MM.1S (cell line): Measurements from ENCODE around the gene KCNJ12.
"Not testable (repeated sequence)": the region's sequence is repeated elsewhere in the genome, so short reads cannot be mapped to it uniquely, and the experiment has no call there.

Experiments
- DNase-seq: peaks from one replicate; pipeline ENCODE4 v3.0.0-alpha.2; 2015
- H2AFZ ChIP-seq: fragments of 300-600 bp; sonication (generic); 2 replicates; pipeline ENCODE4 v1.6.0; 2016; ENCODE audit warnings: antibody characterized with exemption, low read length
- H3F3A ChIP-seq: fragments of 300-600 bp; sonication (generic); 2 replicates; pipeline ENCODE4 v1.6.1; 2016; ENCODE audit warnings: mild to moderate bottlenecking, antibody characterized with exemption, low read length, moderate library complexity, mixed read lengths; ENCODE audit not compliant: insufficient read depth
- H3K27ac ChIP-seq: fragments of 300-600 bp; sonication (generic); 2 replicates; pipeline ENCODE4 v1.5.1; 2016; ENCODE audit warnings: mild to moderate bottlenecking, low read length
- H3K27me3 ChIP-seq: fragments of 300-600 bp; sonication (generic); replicated peaks from 2 replicates; pipeline ENCODE4 v1.6.0; 2016; ENCODE audit warnings: low read length; ENCODE audit not compliant: insufficient read depth
- H3K36me3 ChIP-seq: fragments of 300-600 bp; sonication (generic); replicated peaks from 2 replicates; pipeline ENCODE4 v1.6.1; 2016; ENCODE audit warnings: mild to moderate bottlenecking, low read length, mixed read lengths; ENCODE audit not compliant: insufficient read depth
- H3K4me1 ChIP-seq: fragments of 300-600 bp; sonication (generic); 2 replicates; pipeline ENCODE4 v1.6.1; 2016; ENCODE audit warnings: low read length, mixed read lengths
- H3K4me2 ChIP-seq: fragments of 300-600 bp; sonication (generic); 2 replicates; pipeline ENCODE4 v1.6.0; 2016; ENCODE audit warnings: low read depth, low read length
- H3K4me3 ChIP-seq: fragments of 300-600 bp; sonication (generic); 2 replicates; pipeline ENCODE4 v1.5.1; 2016; ENCODE audit warnings: low read length, mixed read lengths
- H3K79me2 ChIP-seq: fragments of 300-600 bp; sonication (generic); 2 replicates; pipeline ENCODE4 v1.6.1; 2016; ENCODE audit warnings: mixed run types, low read length, mixed read lengths
- H3K9ac ChIP-seq: fragments of 300-600 bp; sonication (generic); 2 replicates; pipeline ENCODE4 v1.6.1; 2016; ENCODE audit warnings: low read length, mixed read lengths
- H3K9me2 ChIP-seq: fragments of 300-600 bp; sonication (generic); replicated peaks from 2 replicates; pipeline ENCODE4 v1.6.1; 2016; ENCODE audit warnings: mild to moderate bottlenecking, low read length, mixed read lengths; ENCODE audit not compliant: insufficient read depth
- H3K9me3 ChIP-seq: fragments of 300-600 bp; sonication (generic); replicated peaks from 2 replicates; pipeline ENCODE4 v1.6.1; 2016; ENCODE audit warnings: mild to moderate bottlenecking, low read length, mixed read lengths; ENCODE audit not compliant: insufficient read depth
- H4K20me1 ChIP-seq: fragments of 300-600 bp; sonication (generic); 2 replicates; pipeline ENCODE4 v1.6.1; 2016; ENCODE audit warnings: mild to moderate bottlenecking, low read length, moderate library complexity, mixed read lengths; ENCODE audit not compliant: insufficient read depth
- CTCF ChIP-seq: fragments of 300-600 bp; sonication (generic); IDR thresholded peaks from 2 replicates; pipeline ENCODE4 v1.5.1; 2016; ENCODE audit warnings: antibody characterized with exemption, low read length, mixed read lengths
- EZH2 ChIP-seq: fragments of 300-600 bp; sonication (generic); optimal IDR thresholded peaks from 2 replicates; pipeline ENCODE3; 2017; ENCODE audit warnings: low read depth, mild to moderate bottlenecking, antibody characterized with exemption, low read length, mixed read lengths
- EZH2phosphoT487 ChIP-seq: fragments of 300-600 bp; sonication (generic); IDR thresholded peaks from 2 replicates; pipeline ENCODE4 v1.6.1; 2018; ENCODE audit warnings: antibody characterized with exemption, low read length

KCNJ12 gene

DNA sequence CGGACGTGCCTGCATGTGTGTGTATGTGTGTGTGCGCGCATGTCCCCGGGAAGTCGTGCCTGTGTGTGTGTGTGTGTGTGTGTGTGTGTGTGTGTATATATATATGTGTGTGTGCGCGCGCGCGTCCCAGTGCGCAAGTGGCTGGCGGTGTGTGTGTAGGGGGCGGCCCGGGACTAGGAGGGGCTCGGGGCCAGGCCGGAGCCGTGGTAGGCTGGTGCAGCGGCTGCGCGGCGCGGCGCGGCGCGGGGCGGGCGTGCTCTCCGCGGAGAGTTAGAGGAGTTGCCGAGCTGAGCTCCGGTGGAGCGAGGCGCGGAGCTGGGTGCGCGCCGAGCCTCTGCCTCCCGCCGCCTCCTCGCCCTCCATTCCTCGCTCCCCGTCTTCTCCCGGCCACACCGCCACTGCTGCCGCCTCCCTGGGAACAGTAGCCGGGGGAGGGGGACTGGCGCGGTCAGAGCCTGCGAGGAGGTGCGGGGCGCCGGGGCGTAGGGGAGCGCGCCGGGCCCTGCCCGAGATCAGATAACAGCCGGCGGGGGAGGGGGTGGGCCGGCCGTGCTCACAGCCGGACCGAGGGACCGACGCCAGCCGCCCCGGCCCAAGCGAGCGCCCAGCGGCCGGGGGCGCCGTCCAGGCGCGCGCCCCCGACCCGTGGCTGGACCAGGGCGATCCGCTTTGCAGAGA, at the start of gene KCNJ12:
TSS of gene KCNJ12 (plus strand) at position 277 of the 678 bp plus-strand sequence. CDS start 38,986 bp downstream, outside the sequence.
- Histone ChIP-seq H3K4me1 (no peaks in the 10 kb centered on the region), H4K20me1 (no peaks in the 10 kb centered on the region), H3K27ac (no peak within 1 kb of the TSS), H3K79me2 (no peaks in the 10 kb centered on the region), H3K27me3 (peaks cover 52% of the 10 kb centered on the region), H2AFZ (no peak within 1 kb of the TSS), H3K9ac (no peak within 1 kb of the TSS), H3F3A (no peaks in the 10 kb centered on the region), H3K36me3 (no peaks in the 10 kb centered on the region), H3K9me3 (no peaks in the 10 kb centered on the region), H3K4me3 (no peak within 1 kb of the TSS), H3K9me2 (no peaks in the 10 kb centered on the region), H3K4me2 (no peak within 1 kb of the TSS)
- TF ChIP-seq CTCF (no peak), EZH2 (no peak), EZH2phosphoT487 (no peak)
- DNase-seq = no peak

DNA sequence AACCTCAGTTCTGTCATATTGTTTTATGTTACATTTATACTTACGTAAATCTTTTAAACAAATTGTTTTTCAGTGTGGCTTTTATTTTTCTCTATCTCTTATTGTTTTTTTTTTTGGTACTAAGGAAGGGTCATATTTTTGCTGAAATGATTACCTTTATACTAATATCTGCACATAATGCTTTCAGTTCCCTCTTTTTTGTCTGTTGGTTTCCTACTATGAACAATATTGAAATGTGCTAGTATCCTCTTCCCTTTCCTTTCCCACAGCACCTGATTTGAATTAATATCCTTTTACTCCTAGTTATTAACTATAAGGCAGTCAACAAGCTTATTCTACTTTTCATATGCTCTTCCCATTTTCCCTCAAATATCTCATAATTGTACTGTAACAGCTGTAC, 48.2 kb upstream of the KCNJ12 start:
- H4K20me1 ChIP-seq, DNase-seq, H3K4me1 ChIP-seq, H3K9me2 ChIP-seq, H3K79me2 ChIP-seq, H3K4me2 ChIP-seq, H3K9me3 ChIP-seq, H3K4me3 ChIP-seq, H3K36me3 ChIP-seq, H3K9ac ChIP-seq, H2AFZ ChIP-seq, H3K27ac ChIP-seq, H3F3A ChIP-seq: not testable (repeated sequence)
- peaks cover 20% of the 10 kb centered on the region for H3K27me3 ChIP-seq

- H3K79me2 ChIP-seq, H2AFZ ChIP-seq, H3K27ac ChIP-seq, H3K4me1 ChIP-seq, H3K4me3 ChIP-seq, H4K20me1 ChIP-seq, DNase-seq, H3K9me3 ChIP-seq, H3K9me2 ChIP-seq, H3K9ac ChIP-seq, H3K36me3 ChIP-seq, H3F3A ChIP-seq, H3K4me2 ChIP-seq: not testable (repeated sequence)
- peaks cover 16% of the 10 kb centered on the region for H3K27me3 ChIP-seq
These were observed 47.4 kb upstream of the KCNJ12 start for GRCh38 chr17:21328778-21329177.

- no peaks in the 10 kb centered on the region for H3K9me2 ChIP-seq
- no peak overlapping the region for H3K9ac ChIP-seq
- no peaks in the 10 kb centered on the region for H3K36me3 ChIP-seq
- H3K4me2 ChIP-seq = no peak overlapping the region
- no peak overlapping the region for H3K27ac ChIP-seq
- no peak for DNase-seq
- H3K4me3 ChIP-seq = no peak overlapping the region
- no peaks in the 10 kb centered on the region; the same call in 1 of the 2 replicates for H3K27me3 ChIP-seq
- TF ChIP-seq EZH2phosphoT487 = no peak
- TF ChIP-seq EZH2 = no peak
- no peak for TF ChIP-seq CTCF
- H4K20me1 ChIP-seq = no peaks in the 10 kb centered on the region
- H3K9me3 ChIP-seq = no peaks in the 10 kb centered on the region
- no peak overlapping the region for H2AFZ ChIP-seq
- H3K4me1 ChIP-seq = no peaks in the 10 kb centered on the region
- no peaks in the 10 kb centered on the region for H3F3A ChIP-seq
- no peaks in the 10 kb centered on the region for H3K79me2 ChIP-seq
These were observed 45.6 kb upstream of the KCNJ12 start for GRCh38 chr17:21330436-21331160.

DNA sequence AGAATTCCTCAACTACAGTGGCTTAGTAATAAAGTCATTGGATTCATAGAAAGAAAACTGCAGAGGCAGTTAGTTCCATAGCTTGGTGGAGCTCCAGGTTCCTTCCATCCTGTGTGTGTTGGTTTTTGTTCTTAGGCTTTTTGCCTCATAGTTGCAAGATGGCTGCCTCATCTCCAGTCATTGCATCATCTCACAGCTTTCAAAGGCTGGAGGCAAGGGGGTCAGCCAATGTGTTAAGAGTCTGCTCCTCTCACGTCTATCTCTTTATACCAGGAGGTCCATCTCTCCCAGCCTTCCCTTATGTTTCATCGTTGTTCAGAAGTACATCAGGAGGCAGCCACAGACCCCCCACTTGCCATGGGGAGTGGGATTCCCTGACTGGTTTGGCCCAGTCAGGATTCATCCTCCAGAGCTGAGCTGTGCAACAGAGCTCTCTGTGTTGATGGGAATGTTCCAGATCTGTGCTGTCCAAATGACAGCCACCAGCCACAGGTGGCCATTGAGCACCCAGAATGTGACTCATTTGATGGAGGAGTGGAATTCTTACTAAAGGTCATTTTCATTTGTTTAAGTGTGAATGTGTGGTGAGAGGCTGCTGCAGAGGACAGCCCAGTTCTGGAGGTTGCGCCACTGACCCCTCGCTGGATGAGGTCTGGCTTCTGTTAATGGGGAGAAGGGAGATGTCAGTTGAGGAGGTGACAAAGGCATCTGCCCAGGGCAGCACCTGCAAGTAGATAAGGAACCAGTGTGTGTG, 39.4 kb upstream of the KCNJ12 start:
- not testable (repeated sequence) for H3K27ac ChIP-seq, H3K4me2 ChIP-seq

More for the DNA sequence above, 39.4 kb upstream of the KCNJ12 start:
- H3K9me2 ChIP-seq, H4K20me1 ChIP-seq, H2AFZ ChIP-seq, H3K4me3 ChIP-seq, H3K9ac ChIP-seq, DNase-seq, H3K9me3 ChIP-seq, H3K4me1 ChIP-seq, H3K79me2 ChIP-seq, H3K27me3 ChIP-seq, H3F3A ChIP-seq, H3K36me3 ChIP-seq: not testable (repeated sequence)
